Measurements from ENCODE around the gene PKLR. TPM values are rescaled to one million over a fixed set of nuclear protein-coding genes. Genes with fewer than 3 reads are reported as not detected.
"Not testable (repeated sequence)": the region's sequence is repeated elsewhere in the genome, so short reads cannot be mapped to it uniquely, and the experiment has no call there.

PKLR gene
- total RNA-seq, 1 donor from 2014 or later = 0.20 TPM

- DNase-seq = no peak
Observed at GRCh38 chr1:155316922-155317321, 15.7 kb upstream of the PKLR start.

GRCh38 chr1:155313261-155313660 lies 12.0 kb upstream of the PKLR start:
- DNase-seq = no peak

GRCh38 chr1:155309423-155310021 lies 8.3 kb upstream of the PKLR start:
- no peak for DNase-seq

- DNase-seq = peak; percentile 99
Observed at GRCh38 chr1:155308493-155309422, 7.5 kb upstream of the PKLR start, which contains the start of gene FDPS. Gene FDPS (plus strand): TSS chr1:155308866. CDS start chr1:155309790, 924 bp downstream.

GRCh38 chr1:155307247-155307740 lies 6.1 kb upstream of the PKLR start:
- DNase-seq = peak; percentile 32

- DNase-seq = no peak
Observed at GRCh38 chr1:155305881-155306391, 4.7 kb upstream of the PKLR start.

- no peak for DNase-seq
Observed at GRCh38 chr1:155304558-155305063, 3.4 kb upstream of the PKLR start.

- DNase-seq = no peak
Observed at GRCh38 chr1:155300553-155301329, 497 bp downstream of the PKLR start.

- no peak for DNase-seq
Observed at GRCh38 chr1:155300024-155300423, 1.2 kb downstream of the PKLR start.

- DNase-seq = no peak
Observed at GRCh38 chr1:155297384-155297783, 3.9 kb downstream of the PKLR start.

- no peak for DNase-seq
Observed at GRCh38 chr1:155296661-155297060, 4.6 kb downstream of the PKLR start.

GRCh38 chr1:155295942-155296267 lies 5.3 kb downstream of the PKLR start:
- DNase-seq = no peak

GRCh38 chr1:155295183-155295941 lies 5.9 kb downstream of the PKLR start:
- no peak for DNase-seq

GRCh38 chr1:155294520-155295182 lies 6.6 kb downstream of the PKLR start:
- no peak for DNase-seq

- DNase-seq = no peak
Observed at GRCh38 chr1:155293086-155293749, 8.0 kb downstream of the PKLR start.

GRCh38 chr1:155291006-155291405 lies 10.2 kb downstream of the PKLR start:
- not testable (repeated sequence) for DNase-seq

- DNase-seq = no peak
Observed at GRCh38 chr1:155287987-155288543, 13.2 kb downstream of the PKLR start.

GRCh38 chr1:155286544-155286943 lies 14.7 kb downstream of the PKLR start:
- no peak for DNase-seq

GRCh38 chr1:155285631-155286044 lies 15.6 kb downstream of the PKLR start:
- DNase-seq = no peak

- no peak for DNase-seq
Observed at GRCh38 chr1:155285063-155285462, 16.2 kb downstream of the PKLR start.

All from skin of body (tissue), 2 donors.